ENCODE data around the gene POU4F3. TPM values are rescaled to one million over a fixed set of nuclear protein-coding genes. Genes with fewer than 3 reads are reported as not detected.

POU4F3 gene
- total RNA-seq, 2 donors from 2014 or later, result not detected

DNA sequence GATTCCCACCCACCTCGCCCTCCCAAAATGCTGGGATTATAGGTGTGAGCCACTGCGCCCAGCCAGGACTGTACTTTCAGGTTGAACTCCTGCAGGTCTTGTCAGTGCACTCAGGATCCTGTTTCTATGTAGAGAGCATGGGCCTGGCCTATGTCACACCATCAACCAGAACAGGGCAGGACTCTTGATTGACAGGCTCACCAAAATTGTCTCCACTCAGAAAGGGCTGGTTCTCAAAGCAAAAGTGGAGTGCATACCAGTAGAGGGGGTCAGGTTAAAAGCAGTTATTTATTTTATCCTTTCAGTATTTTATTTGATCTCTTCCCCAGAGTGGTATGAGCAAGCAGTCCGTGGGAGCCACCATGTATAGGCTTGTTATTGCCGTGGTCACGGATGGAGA, 27.4 kb upstream of the POU4F3 start:
- no peak for ATAC-seq (ENCODE audit: insufficient number of reproducible peaks, low FRiP score, low read depth)
- no peak overlapping the region for H3K4me3 ChIP-seq
- no peak overlapping the region for H3K27ac ChIP-seq
- no peak for DNase-seq (ENCODE audit: low spot score)
- H3K9me3 ChIP-seq, result no peaks in the 10 kb centered on the region
- TF ChIP-seq, protein P1, sequence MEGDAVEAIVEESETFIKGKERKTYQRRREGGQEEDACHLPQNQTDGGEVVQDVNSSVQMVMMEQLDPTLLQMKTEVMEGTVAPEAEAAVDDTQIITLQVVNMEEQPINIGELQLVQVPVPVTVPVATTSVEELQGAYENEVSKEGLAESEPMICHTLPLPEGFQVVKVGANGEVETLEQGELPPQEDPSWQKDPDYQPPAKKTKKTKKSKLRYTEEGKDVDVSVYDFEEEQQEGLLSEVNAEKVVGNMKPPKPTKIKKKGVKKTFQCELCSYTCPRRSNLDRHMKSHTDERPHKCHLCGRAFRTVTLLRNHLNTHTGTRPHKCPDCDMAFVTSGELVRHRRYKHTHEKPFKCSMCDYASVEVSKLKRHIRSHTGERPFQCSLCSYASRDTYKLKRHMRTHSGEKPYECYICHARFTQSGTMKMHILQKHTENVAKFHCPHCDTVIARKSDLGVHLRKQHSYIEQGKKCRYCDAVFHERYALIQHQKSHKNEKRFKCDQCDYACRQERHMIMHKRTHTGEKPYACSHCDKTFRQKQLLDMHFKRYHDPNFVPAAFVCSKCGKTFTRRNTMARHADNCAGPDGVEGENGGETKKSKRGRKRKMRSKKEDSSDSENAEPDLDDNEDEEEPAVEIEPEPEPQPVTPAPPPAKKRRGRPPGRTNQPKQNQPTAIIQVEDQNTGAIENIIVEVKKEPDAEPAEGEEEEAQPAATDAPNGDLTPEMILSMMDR (IDR thresholded peaks at IDR 0.05), result no peak
- H3K27me3 ChIP-seq (replicated peaks; ENCODE audit: insufficient read depth), result no peaks in the 10 kb centered on the region
- no peaks in the 10 kb centered on the region for H3K36me3 ChIP-seq
- H3K4me1 ChIP-seq (ENCODE audit: control insufficient read depth in 1 of 2, low read depth in 2 of 2), result no peaks in the 10 kb centered on the region

DNA sequence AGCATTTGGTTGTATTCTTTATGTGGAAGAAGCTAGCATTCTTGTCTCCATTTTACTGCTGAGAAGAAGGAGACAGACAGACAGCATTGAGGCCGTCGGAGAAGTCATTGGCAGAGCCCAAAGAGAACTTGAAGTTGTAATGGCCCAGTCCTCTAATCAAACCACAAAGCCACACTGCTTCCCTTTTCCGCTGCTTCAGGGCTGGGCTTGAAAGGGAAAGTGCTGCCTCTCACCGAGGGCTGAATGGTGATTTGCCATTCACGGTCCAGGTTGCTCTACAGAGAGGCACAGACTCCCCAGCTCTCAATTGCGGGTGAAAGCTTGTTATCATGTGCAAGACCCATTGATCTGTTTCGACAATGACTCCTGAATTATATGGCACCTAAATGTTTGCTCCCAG, 25.6 kb upstream of the POU4F3 start:
- Histone ChIP-seq H3K4me3 (no peak overlapping the region), H3K27ac (no peak overlapping the region), H3K4me1 (ENCODE audit: control insufficient read depth in 1 of 2, low read depth in 2 of 2) (no peaks in the 10 kb centered on the region), H3K36me3 (no peaks in the 10 kb centered on the region), H3K27me3 (replicated peaks; ENCODE audit: insufficient read depth) (no peaks in the 10 kb centered on the region), H3K9me3 (no peaks in the 10 kb centered on the region)
- TF ChIP-seq, protein P1 (IDR thresholded peaks at IDR 0.05), result no peak
- ATAC-seq (ENCODE audit: insufficient number of reproducible peaks, low FRiP score, low read depth) (no peak), DNase-seq (ENCODE audit: low spot score) (no peak)

DNA sequence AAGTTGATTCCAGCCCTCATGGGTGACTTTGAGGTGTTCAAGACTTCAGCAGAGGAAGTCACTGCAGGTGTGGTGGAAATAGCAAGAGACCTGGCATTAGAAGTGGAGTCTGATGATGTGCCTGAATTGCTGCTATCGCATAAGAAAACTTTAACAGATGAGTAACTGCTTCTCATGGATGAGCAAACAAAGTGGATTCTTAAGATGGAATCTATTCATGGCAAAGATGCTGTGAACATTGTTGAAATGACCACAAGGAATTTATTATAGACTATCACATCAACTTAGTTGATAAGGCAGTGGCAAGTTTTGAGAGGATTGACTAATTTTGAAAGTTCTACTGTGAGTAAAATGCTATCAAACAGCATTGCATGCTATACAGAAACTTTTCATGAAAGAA, 17.1 kb upstream of the POU4F3 start:
- ATAC-seq (ENCODE audit: insufficient number of reproducible peaks, low FRiP score, low read depth) (no peak), DNase-seq (ENCODE audit: low spot score) (no peak)
- no peaks in the 10 kb centered on the region for H3K27me3 ChIP-seq (replicated peaks; ENCODE audit: insufficient read depth)
- no peaks in the 10 kb centered on the region for H3K9me3 ChIP-seq
- no peak overlapping the region for H3K4me3 ChIP-seq
- no peaks in the 10 kb centered on the region for H3K4me1 ChIP-seq (ENCODE audit: control insufficient read depth in 1 of 2, low read depth in 2 of 2)
- TF ChIP-seq, protein P1 (IDR thresholded peaks at IDR 0.05), result no peak
- no peak overlapping the region for H3K27ac ChIP-seq
- no peaks in the 10 kb centered on the region for H3K36me3 ChIP-seq

DNA sequence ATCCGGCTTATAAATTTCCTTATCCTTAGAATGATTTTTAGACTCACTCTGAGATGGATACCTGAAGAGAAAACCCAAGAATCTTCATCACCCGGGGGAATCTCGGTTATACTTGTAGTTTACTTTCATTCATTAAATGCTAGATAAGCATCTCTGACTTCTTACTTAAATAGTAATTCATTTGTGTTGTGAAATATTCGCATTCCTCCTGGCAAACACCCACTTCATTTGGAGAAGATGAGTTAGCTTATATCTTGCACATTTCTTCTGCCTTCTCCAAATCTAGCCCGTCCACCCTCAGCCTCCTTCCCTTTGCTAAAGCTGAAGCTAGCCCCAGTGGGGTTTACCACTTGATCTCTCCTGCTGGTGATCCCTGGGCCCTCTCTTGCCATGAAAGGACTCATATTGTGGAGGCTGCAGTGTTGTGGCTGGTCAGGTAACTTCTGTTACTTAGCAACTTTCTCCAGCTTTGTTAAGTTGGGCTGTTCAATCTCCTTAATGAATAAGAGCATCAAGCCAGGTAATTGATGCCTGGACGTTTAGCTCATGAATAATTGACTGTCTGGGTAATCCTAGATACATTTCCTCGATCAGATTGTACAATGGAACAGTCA, 11.3 kb upstream of the POU4F3 start:
- no peaks in the 10 kb centered on the region for H3K4me1 ChIP-seq (ENCODE audit: control insufficient read depth in 1 of 2, low read depth in 2 of 2)
- DNase-seq (ENCODE audit: low spot score), result no peak
- no peak for ATAC-seq (ENCODE audit: insufficient number of reproducible peaks, low FRiP score, low read depth)
- H3K9me3 ChIP-seq, result no peaks in the 10 kb centered on the region
- no peaks in the 10 kb centered on the region for H3K36me3 ChIP-seq
- no peaks in the 10 kb centered on the region for H3K27me3 ChIP-seq (replicated peaks; ENCODE audit: insufficient read depth)
- H3K4me3 ChIP-seq, result no peak overlapping the region
- TF ChIP-seq, protein P1 (IDR thresholded peaks at IDR 0.05), result no peak
- no peak overlapping the region for H3K27ac ChIP-seq

DNA sequence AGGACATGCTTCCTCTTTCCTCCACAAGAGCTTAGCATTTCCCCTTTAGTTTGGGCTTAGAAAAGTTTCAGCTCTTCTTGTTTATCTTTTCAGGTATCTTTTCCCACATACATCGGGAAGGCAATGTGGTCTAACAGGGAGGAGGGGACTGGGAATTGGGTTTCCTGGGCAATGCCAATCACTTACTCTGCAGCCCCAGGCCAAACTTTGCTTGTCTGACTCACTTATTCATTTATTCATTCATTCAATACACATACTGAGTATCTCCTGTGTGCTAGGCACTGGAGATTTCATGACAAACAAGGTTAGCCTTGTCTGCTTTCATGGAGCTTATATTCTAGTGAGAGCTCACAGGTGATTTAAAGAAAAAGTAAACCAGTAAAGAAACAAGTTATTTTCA, 10.7 kb upstream of the POU4F3 start:
- TF ChIP-seq, protein P1 (IDR thresholded peaks at IDR 0.05), result no peak
- no peak overlapping the region for H3K27ac ChIP-seq
- DNase-seq (ENCODE audit: low spot score) (no peak), ATAC-seq (ENCODE audit: insufficient number of reproducible peaks, low FRiP score, low read depth) (no peak)
- H3K4me1 ChIP-seq (ENCODE audit: control insufficient read depth in 1 of 2, low read depth in 2 of 2), result no peaks in the 10 kb centered on the region
- H3K4me3 ChIP-seq, result no peak overlapping the region
- no peaks in the 10 kb centered on the region for H3K36me3 ChIP-seq
- no peaks in the 10 kb centered on the region for H3K27me3 ChIP-seq (replicated peaks; ENCODE audit: insufficient read depth)
- no peaks in the 10 kb centered on the region for H3K9me3 ChIP-seq
